Activated naive CD4-positive, alpha-beta T cell treated with anti-CD3 and anti-CD28 coated beads, Interleukin-2, amount 50 U/mL, for 72 hours (primary cell): ENCODE measurements around the gene PRKAG1. TPM values are rescaled to one million over a fixed set of nuclear protein-coding genes. Genes with fewer than 3 reads are reported as not detected.

Experiments used
- ATAC-seq, 2 donors: fragments of 150-1000 bp; cut with Tn5 transposase; 2 replicates each; pipeline ENCODE4 v1.10.0; 2021; ENCODE audit warnings: mild to moderate bottlenecking in 2 of 2, moderate library complexity in 2 of 2
- DNase-seq, 2 donors: peaks; one replicate each; pipeline ENCODE4 v3.0.0; 2021 to 2022; ENCODE audit warnings: low spot score in 2 of 2
- H3K27ac Mint-ChIP-seq, 2 donors: one replicate each; pipeline ENCODE4 v1.8.0; 2022; ENCODE audit warnings: mild to moderate bottlenecking in 2 of 2, mixed read lengths in 2 of 2
- H3K36me3 Mint-ChIP-seq, 2 donors: one replicate each; pipeline ENCODE4 v1.8.0; 2022; ENCODE audit warnings: mixed read lengths in 2 of 2
- H3K9me3 Mint-ChIP-seq, 2 donors: one replicate each; pipeline ENCODE4 v1.8.0; 2022; ENCODE audit warnings: mixed read lengths in 2 of 2
- total RNA-seq, 2 donors: library from RNA; stranded (reverse); gene quantifications; one replicate each; pipeline ENCODE4 v1.2.3, GENCODE V29; 2022

PRKAG1 gene
- total RNA-seq, 2 donors from 2014 or later = 52.5 to 58.7 TPM

DNA sequence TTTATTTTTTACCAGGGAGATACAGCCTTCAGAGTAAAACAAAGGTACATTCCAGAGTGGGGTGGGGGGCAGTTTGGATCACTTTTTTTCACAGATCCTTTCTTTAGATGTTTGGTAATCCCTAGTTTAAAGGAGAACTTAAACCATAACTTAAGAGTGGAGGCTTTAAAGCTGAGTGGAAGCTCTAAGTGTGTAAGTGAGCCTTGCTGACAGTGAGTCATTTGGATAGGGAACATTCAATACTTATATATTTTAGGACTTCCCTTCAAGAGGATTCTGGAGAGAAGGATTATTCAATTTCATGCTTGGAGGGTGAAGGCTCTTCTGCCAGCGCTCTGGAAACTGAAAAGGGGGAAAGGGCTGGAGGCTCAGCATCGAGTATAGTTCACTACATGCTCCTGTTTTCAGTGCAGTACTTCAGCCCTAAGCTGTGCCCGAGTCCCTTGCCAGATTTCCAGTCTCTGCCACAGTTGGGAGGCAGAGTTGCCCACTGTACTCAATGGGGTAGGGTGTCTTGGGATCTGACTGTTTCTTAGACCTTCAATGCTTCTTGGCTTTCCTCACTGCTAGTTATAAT is 8.4 kb downstream of the PRKAG1 start:
- DNase-seq = no peak
- H3K27ac Mint-ChIP-seq = no peak overlapping the region
- H3K9me3 Mint-ChIP-seq = no peaks in the 10 kb centered on the region
- H3K36me3 Mint-ChIP-seq = peaks cover 2 to 15% of the 10 kb centered on the region in 2 donors
- no peak for ATAC-seq

DNA sequence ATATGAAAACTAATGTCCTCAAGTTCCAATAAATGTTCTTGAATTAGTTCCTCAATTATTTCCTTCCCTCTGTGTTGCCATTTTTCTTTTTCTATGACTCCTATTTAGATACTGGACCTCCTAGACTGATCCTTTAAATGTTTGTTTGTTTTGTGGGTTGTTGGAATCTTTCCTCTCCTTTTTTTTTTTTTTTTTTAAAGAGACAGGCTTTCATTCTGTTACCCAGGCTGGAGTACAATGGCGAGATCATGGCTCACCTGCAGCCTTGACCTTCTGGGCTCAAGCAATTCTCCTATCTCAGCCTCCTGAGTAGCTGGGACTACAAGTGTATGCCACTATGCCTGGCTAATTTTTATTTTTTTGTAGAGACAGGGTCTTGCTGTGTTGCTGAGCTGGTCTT is 9.6 kb downstream of the PRKAG1 start:
- no peak for ATAC-seq
- no peak overlapping the region for H3K27ac Mint-ChIP-seq
- no peak for DNase-seq
- H3K36me3 Mint-ChIP-seq = peaks cover 0 to 24% of the 10 kb centered on the region in 2 donors
- no peaks in the 10 kb centered on the region for H3K9me3 Mint-ChIP-seq

DNA sequence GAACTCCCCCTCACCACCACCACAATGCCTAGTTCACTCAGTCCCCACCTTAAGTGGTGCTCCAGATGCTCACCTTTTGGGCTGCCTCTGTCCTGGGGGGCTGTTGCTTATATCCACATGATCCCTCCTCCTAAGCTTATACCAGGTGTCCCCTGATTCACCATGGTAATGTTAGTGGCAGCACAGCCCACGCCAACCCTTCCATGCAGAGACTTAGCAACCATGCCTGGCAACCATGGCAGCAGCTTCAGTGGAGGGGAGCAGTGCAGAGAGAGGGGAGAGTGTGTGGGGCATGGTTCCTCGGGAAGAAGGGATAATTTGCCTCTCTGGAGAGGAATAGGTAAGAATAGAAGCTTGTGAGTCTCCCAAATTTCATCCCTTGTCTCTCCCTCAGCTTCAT is 18.2 kb downstream of the PRKAG1 start:
- H3K9me3 Mint-ChIP-seq = no peaks in the 10 kb centered on the region
- DNase-seq (no peak), ATAC-seq (no peak)
- H3K36me3 Mint-ChIP-seq = peaks cover 18 to 42% of the 10 kb centered on the region in 2 donors
- H3K27ac Mint-ChIP-seq = no peak overlapping the region

DNA sequence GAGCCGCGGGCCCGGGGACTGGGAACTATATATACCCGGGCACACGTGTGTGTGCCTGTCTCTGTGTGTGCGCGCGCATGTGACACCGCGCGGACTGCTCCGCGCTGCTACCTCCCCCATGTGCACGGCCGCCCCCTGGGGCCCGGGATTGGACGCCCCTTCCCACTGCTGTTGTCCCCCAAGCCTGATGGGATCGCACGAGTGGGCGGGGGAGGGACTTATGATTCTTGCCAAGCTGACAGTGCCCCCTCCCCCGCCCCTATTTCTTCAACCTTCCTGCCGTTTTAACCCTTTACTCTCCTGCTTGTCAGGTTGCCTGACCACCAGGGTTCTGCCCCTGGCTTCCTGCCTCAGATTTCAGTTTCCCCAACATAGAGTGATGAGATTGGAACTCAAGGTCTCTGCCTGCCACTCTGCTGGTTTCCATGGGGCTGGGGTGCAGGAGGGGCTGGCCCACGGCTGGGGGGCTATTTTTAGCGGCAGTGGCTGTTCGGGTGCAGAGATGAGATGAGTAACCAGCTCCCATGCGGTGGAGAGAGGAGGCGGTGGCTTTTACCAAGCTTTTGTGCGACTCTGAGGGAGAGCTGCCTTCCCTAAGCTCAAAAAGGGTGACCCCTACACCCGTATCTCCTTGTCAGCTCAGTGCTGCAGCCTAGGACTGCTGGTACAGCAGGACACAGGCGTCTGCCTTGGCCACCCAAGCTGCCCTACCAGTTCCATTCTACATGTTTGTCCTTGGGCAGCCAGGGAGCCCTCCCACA is 19.0 kb downstream of the PRKAG1 start, which contains the start of gene DDN:
Gene DDN, minus strand, starts transcription at position 5 of the 761 bp plus-strand sequence. CDS start 88 bp downstream, outside the sequence.
- DNase-seq (peak; percentile 44 to 58), ATAC-seq (peak; percentile 61 to 68)
- H3K9me3 Mint-ChIP-seq = no peaks in the 10 kb centered on the region
- peaks cover 18 to 34% of the 10 kb centered on the region in 2 donors for H3K36me3 Mint-ChIP-seq
- H3K27ac Mint-ChIP-seq = peak within 1 kb of the TSS in 1 of 2 donors; percentile 47

DNA sequence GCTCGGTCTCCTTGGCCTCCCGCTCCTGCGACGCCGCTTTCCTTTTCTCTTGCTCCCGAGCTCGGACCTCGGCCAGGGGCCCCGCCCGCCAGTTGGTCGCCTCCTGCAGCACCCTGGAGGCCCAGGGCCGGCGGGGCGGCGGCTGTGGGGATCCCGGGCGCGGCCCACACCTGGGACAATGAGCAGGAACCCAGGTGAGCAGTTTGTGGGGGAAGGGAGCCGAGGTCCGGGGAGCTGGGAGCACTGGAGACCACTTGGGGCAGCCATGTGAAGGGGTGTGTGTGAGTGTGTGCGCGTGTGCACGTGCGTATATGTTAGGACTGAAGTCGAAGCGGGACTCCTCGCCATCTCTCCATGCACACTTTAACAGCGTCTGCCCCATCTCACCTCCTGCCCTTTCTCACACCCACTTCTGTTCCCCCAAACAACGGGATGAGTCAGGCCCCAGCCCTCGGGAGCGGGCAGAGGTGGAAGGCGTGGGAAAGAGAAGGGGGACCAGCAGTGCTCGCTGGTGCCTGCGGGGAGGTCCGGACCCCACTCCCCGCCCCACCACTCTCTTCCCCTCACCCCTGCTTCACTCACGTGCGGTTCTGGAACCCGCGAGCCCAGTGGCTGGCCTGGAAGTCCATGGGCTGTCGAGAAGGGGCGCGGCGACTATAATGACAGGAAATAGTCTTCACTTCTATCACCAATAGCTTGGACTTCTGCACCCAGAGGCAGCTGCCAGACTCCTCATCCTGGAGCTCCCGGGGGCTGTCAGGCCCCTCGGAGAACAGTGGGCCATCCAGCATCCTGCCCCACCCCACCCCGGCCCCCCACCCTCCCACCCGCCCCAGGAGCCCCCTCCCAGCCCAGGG is 19.9 kb downstream of the PRKAG1 start:
- DNase-seq (peak in 1 of 2 donors; percentile 54), ATAC-seq (peak; percentile 17 to 30)
- H3K36me3 Mint-ChIP-seq = peaks cover 18 to 30% of the 10 kb centered on the region in 2 donors
- H3K9me3 Mint-ChIP-seq = no peaks in the 10 kb centered on the region
- no peak overlapping the region for H3K27ac Mint-ChIP-seq

DNA sequence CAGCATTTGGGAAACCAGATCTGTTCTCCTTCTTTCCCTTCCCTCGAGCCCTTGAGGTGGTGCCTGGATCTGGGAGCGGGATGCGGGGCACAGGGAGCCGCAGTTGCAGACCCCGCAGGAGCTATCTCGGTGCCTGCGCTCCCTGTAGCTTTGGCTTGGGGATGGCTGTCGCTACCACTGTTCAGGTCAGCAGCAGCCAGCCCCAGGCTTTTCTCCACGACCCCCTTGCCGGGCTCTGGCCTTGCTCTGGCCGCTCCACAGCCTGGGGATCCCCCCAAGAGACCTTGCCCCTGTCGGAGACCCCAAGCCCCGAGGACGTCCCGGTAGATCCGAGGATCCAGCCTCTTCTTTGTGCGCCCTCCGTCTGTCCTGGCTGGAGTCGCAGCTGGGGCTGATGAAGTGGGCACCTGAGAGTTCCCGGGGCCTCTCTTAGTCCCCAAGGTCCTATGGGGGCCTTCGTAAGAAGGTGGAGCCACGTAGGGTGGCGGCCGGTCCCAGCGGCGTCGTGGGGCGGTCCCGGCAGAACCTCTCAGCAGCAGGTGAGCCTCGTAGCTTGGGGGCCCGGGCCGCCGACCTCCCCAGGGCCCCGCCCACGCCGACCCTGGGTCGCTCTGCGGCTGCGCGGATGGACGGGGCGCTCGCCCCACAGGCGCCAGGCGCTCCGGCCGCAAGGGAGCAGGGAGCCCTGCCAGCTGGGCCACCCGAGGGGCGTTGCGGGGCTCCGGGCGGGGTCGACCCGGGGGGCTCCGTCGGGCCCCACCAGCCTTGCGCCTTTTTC is 20.7 kb downstream of the PRKAG1 start:
- Mint-ChIP-seq H3K27ac (no peak overlapping the region), H3K36me3 (peaks cover 16 to 22% of the 10 kb centered on the region in 2 donors), H3K9me3 (no peaks in the 10 kb centered on the region)
- DNase-seq (peak; percentile 50 to 55), ATAC-seq (peak in 1 of 2 donors; percentile 18)

DNA sequence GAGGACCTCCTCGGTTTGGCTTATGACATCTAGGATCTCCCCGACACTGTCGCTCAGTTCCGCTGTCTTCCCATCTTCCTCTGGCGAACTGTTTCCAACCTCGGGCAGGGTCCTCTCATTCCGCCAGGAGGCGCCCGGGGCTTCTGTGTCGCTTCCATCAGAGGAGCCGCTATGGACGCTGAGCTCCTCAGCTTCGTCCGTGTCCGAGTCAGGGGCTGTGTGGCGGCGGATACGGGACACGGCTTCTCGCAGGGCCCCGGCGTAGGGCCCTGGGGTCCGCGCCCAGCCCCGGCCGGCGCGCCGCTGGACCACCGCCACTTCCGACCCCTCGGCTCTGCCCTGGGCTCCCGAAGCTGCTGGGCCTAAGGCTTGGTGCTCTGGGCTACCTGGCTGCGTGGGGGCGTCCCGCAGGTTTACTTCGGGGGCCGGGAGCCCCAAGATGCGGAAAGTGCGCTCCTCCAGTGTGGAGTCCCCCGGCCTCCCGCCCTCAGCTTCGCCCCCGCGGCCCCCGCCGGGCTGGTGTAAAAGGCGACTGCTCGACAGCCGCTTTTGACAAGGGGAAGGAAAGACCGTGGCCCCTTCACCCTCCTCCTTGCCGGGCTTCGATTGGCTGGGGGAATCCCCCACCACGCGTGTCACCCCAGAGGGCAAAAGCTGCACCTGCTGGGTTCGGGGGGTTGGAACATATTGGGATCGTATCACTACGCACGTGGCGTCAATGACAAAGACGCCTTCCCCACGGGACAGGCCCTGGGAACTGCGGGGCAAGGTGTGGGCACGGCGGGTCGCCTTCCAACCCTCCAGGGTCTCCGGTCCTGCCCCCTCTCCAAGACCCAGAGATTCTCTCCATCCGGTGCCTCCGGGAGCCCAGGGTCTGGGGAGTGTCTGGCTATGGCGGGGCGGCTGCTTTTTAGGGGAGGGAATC is 21.5 kb downstream of the PRKAG1 start:
- no peaks in the 10 kb centered on the region for H3K9me3 Mint-ChIP-seq

DNA sequence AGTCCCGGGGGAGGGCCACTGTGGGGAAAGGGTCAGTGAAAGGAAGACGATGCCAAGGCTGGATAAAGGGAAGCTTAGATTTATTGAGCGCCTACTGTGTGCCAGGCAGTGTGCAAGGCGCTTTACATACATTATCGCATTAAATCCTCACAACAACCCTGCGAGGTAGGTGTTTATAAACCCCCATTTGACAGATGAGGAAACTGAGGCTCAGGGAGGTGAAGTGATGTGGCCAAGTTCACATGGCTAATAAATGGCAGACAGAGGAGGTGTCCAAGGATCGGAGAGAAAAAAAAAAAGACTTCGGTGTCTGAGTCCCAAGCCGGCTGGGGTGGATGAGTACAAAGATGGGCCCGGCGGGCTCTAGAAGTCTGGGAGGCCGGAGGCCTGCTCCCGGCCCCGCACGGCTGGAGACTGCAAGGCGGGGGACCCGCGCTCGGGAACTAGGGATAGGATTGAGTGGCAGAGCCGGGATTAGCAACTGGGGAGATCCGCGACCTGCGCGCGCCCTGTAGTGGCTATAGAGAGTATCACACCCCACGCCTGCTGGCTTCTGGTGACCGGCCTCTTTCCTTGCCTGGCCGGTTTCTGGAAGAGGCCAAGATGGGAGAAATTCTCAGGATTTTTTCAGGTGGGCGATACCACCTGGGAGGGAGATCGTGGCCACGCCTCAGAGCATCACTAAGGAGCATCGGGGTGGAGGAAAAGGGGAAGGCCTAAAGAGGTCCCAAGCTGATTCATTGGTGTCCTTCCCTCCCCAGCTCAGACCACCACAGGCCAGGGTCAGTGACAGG is 23.3 kb downstream of the PRKAG1 start:
- DNase-seq (peak; percentile 60 to 61), ATAC-seq (peak; percentile 43 to 53)
- Mint-ChIP-seq H3K9me3 (no peaks in the 10 kb centered on the region), H3K36me3 (no peaks in the 10 kb centered on the region), H3K27ac (no peak overlapping the region)

More for the DNA sequence above, 21.5 kb downstream of the PRKAG1 start:
- peak; percentile 49 to 64 for ATAC-seq
- Mint-ChIP-seq H3K27ac (no peak overlapping the region), H3K36me3 (peaks cover 8 to 14% of the 10 kb centered on the region in 2 donors)
- peak; percentile 68 to 74 for DNase-seq

DNA sequence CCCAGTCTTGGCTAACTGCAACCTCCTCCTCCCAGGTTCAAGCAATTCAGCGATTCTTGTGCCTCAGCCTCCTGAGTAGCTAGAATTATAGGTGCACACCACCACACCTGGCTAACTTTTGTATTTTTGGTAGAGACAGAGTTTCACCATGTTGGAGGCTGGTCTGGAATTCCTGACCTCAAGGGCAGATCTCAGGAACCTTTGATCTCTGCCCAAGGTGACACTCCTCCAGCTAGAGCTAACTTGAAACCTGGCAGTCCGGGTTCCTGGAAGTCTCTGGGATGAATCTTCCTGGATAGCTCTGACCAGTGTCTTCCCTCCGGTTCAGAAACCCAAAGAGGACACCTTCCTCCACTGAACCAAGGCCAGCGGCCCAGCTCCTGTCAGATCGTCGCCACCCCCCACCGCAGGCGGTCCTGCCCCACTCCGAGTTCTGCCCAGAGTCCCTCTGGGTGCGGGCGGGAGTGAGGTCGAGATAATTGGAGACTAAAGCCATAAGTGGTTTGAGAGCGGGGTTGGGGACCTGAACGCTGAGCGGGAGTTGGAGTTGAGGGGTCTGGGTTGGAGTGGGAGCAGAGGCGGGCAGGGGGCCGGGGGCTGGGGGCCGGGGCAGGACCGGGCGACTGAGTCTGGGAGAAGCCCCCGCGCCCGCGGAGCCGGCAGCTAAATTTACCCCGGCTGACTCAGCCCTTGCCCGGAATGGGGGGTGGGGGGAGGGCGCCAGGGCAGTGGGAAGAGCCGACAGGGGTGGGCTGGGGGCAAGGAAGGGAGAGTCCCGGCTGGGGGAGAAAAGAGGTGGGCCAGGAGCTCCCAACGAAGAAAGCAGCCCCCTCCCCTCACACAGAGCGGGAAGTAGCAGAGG is 24.1 kb downstream of the PRKAG1 start:
- H3K27ac Mint-ChIP-seq = no peak overlapping the region
- no peaks in the 10 kb centered on the region for H3K36me3 Mint-ChIP-seq
- ATAC-seq = no peak
- no peaks in the 10 kb centered on the region for H3K9me3 Mint-ChIP-seq
- DNase-seq = peak in 1 of 2 donors; percentile 34

DNA sequence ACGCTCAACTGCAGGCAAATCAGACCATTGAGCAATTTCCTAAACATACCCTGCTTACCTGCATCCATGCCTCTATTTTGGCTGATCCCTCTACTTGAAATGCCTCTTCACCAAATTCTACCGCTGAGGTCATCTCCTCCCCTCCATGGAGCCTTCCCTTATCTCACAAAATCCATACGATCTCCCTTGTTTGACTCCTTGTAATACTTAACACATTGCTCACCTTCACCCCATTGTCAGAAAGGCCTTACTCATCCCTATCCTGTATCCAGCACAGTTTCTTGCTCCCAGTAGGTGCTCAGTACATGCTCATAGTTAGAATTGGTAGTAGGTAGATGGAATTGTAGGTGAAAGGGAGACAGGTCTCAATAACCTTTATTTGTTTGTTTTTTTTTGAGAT is 24.8 kb downstream of the PRKAG1 start:
- Mint-ChIP-seq H3K9me3 (no peaks in the 10 kb centered on the region), H3K36me3 (no peaks in the 10 kb centered on the region), H3K27ac (no peak overlapping the region)
- DNase-seq = no peak
- no peak for ATAC-seq

DNA sequence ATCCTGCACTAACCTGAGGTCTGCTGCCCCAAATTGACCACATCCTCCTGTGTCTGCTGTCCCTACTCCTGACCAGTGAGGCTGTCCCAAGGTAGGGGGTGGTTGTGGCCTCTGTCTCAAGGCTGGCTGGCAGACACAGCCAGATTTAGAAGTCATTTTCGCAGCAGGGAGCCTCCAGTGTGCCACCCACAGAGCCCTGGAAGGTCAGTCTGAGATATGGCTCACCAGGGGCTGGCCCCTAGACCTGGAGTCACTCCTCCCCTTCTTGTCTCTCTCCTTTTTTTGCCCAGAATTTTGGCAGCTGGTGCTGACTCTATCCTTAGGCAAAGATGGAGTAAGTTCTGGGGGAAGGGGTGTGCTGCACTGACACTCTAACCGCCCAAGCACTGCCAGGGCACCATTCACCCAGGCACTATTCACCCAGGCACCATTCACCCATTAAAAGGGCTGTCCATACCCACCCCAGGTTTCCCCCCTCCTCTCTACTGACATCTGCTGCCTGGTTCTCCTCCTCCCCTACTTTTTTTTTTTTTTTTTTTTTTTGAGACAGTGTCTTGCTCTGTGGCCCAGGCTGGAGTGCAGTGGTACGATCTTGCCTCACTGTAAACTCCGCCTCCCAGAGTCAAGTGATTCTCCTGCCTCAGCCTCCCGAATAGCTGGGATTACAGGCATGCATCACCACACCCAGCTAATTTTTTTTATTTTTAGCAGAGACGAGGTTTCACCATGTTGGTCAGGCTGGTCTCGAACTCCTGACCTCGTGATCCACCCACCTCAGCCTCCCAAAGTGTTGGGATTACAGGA is 27.1 kb downstream of the PRKAG1 start:
- Mint-ChIP-seq H3K36me3 (no peaks in the 10 kb centered on the region), H3K27ac (no peak overlapping the region), H3K9me3 (no peaks in the 10 kb centered on the region)
- peak in 1 of 2 donors; percentile 50 for DNase-seq
- ATAC-seq = no peak

DNA sequence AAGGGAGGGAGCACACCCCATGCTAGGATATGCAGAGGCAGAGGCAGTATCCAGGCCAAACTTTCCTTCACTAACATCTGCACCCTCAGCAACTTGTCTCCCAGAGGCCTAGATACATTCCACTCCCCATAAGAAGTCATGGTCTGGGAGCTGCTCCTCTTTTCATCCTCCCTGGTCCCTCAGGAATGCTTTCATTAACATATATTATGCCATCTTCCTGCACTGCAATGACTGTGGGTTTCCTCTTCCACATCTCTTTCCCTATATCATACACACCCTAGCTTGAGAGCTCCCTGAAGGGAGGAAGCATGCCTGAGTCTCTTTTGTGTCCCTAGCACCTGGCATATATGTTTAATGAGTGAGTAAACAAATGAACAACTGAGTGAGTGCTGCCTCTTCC is 28.0 kb downstream of the PRKAG1 start:
- H3K36me3 Mint-ChIP-seq = no peaks in the 10 kb centered on the region

DNA sequence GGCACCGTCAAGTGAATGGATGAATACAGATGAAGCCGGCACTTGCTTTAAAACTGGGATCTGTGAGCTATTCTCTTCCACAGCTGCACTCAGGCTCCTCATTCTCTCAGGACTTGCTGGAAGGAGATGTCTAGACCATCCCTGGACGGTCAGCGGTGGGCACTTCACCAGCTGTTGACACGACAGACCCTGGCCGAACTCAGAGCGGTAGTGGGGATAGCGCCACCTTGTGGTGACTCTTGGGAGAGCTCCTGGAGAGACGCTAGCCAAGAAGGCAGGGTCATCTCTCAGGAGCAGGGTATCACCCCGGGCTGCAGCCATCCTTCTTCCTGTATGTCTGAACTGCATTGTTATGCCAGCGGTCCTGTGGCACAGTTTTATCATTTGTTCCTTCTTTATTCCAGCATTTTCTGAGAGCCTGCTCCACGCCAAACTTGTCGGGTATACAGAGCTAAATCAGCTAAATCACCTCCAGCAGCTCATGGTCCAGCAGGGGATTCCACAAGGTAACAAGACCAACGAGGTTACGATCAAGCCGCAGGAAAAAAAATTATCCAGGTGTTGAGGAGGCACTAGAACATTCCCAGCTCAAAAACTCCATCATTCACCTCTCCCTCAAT is 30.4 kb downstream of the PRKAG1 start:
- DNase-seq = peak; percentile 70 to 87
- H3K9me3 Mint-ChIP-seq = no peaks in the 10 kb centered on the region
- peak; percentile 86 to 89 for ATAC-seq

More for the DNA sequence above, 28.0 kb downstream of the PRKAG1 start:
- DNase-seq (no peak), ATAC-seq (no peak)
- Mint-ChIP-seq H3K27ac (no peak overlapping the region), H3K9me3 (no peaks in the 10 kb centered on the region)

More for the DNA sequence above, 30.4 kb downstream of the PRKAG1 start:
- Mint-ChIP-seq H3K27ac (no peak overlapping the region), H3K36me3 (no peaks in the 10 kb centered on the region)
